ENCODE measurements around the gene KLK7.
"Not testable (repeated sequence)": the region's sequence is repeated elsewhere in the genome, so short reads cannot be mapped to it uniquely, and the experiment has no call there.

The KLK7 gene

DNA sequence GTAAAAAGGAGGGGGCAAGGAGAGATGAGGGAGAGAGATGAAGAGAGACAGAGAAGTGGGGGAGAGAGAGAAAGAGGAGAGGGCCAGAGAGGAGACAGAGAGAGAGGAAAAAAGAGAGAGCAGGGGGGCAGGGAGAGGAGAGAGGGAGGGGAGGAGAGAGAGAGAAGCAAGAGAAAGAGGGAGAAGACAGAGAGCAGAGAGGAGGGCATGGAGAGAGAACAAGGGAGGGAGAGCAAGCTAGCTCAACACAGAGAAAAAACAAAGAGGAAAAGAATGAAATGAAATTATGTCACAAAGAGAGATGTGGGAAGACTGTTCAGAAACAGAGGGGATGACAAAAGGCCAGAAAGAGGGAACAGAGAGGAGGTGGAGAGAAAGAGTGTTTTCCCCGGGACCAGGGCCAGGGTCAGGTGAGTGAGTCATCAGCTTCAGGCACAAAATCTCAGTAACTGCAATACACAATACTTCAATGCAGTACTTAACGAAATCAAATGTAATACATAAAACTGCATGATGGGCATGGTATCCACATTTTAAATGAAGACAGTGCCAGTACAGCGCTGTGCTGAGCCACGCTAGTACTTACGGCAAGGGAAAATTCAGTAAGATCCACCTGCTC, 4.8 kb downstream of the KLK7 start:
- Mint-ChIP-seq H3K27ac (no peak overlapping the region), H3K4me1 (ENCODE audit: low read depth) (no peaks in the 10 kb centered on the region), H3K9me3 (no peaks in the 10 kb centered on the region), H3K4me3 (no peak overlapping the region), H3K36me3 (ENCODE audit: low read depth) (no peaks in the 10 kb centered on the region), H3K27me3 (peaks cover 40% of the 10 kb centered on the region)
- intact Hi-C loops (cut with micrococcal nuclease) = no loop called here

DNA sequence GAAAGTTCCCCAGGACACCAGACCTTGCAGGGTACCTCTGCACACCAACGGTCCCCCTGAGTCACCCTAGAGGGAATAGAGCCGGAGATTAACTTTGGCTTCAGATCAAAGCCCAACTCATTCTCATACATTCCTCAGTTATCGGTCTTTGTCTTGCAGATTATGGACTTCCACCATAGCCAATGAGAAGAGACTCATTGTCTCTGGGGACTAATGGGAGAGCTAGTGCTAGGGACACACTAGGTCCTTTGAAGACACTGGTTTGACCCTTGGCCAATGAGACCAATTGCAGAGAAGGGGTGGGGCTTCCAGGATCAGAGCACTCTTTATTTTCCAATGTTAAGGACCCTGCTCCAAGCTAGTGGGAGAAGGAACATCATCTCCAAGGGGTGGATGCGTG, 6.1 kb downstream of the KLK7 start:
- peaks cover 34% of the 10 kb centered on the region for H3K27me3 Mint-ChIP-seq
- no peak overlapping the region for H3K4me3 Mint-ChIP-seq
- intact Hi-C loops (cut with micrococcal nuclease) = no loop called here
- no peaks in the 10 kb centered on the region for H3K4me1 Mint-ChIP-seq (ENCODE audit: low read depth)
- H3K27ac Mint-ChIP-seq = no peak overlapping the region
- H3K9me3 Mint-ChIP-seq = no peaks in the 10 kb centered on the region
- no peaks in the 10 kb centered on the region for H3K36me3 Mint-ChIP-seq (ENCODE audit: low read depth)

GRCh38 chr19:50975766-50976165, 8.0 kb downstream of the KLK7 start:
- Mint-ChIP-seq H3K9me3 (no peaks in the 10 kb centered on the region), H3K4me1 (ENCODE audit: low read depth) (no peaks in the 10 kb centered on the region), H3K27me3 (peaks cover 22% of the 10 kb centered on the region), H3K36me3 (ENCODE audit: low read depth) (no peaks in the 10 kb centered on the region), H3K4me3 (no peak overlapping the region), H3K27ac (no peak overlapping the region)
- intact Hi-C loops (cut with micrococcal nuclease) = no loop called here

- Mint-ChIP-seq H3K36me3 (ENCODE audit: low read depth) (no peaks in the 10 kb centered on the region), H3K27ac (no peak overlapping the region), H3K4me1 (ENCODE audit: low read depth) (no peaks in the 10 kb centered on the region), H3K4me3 (no peak overlapping the region), H3K9me3 (no peaks in the 10 kb centered on the region), H3K27me3 (peaks cover 23% of the 10 kb centered on the region)
- intact Hi-C loops (cut with micrococcal nuclease) = no loop called here
Measured at GRCh38 chr19:50974702-50975556, 8.8 kb downstream of the KLK7 start.

DNA sequence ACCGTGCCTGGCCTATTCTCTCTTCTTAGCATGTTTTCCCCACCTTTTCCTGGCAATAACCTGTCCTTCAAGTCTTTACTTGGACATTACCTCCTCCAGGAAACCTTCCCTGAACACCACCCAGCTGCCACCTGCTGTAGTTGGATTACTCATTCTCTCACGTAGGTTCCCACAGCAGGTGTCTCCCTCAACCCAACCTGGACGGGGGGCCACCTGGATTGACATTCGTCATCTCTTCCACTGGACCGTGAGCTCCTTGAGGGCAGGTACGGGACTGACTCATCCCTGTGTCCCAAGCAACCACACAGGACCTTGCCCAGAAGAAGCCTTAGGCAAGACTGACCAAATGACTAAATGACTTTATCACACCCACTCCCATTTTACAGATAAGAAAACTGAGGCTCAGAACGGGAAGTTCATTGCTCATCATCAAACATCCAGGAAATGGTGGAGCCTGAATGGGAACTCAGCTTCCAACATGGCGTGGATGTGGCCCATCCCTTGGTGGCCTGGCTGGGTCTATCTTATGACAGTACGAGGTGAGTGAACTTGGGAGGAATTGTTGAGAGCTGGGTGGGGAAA, 10.8 kb downstream of the KLK7 start:
- Mint-ChIP-seq H3K36me3 (ENCODE audit: low read depth) (no peaks in the 10 kb centered on the region), H3K4me1 (ENCODE audit: low read depth) (no peaks in the 10 kb centered on the region), H3K27ac (no peak overlapping the region), H3K4me3 (no peak overlapping the region), H3K9me3 (no peaks in the 10 kb centered on the region), H3K27me3 (peaks cover 19% of the 10 kb centered on the region)
- intact Hi-C loops (cut with micrococcal nuclease) = no loop called here

DNA sequence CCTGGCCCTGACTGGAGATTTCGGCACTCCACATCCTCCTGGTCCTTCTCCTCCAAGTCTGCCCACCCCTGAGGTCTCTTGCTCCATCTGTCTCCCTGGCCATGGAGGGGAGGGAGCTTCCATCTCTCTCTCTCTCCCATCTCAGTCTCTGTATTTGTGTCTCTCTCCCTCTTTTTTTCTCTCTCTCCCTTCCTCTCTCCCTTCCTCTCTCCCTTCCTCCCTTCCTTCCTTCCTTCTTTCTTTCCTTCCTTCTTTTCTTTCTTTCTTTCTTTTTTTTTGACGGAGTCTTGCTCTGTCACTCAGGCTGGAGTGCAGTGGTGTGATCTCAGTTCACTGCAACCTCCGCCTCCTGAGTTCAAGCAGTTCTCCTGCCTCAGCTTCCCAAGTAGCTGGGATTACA, 13.9 kb downstream of the KLK7 start:
- H3K9me3 Mint-ChIP-seq; H3K36me3 Mint-ChIP-seq (ENCODE audit: low read depth); H3K4me1 Mint-ChIP-seq (ENCODE audit: low read depth); H3K4me3 Mint-ChIP-seq; H3K27ac Mint-ChIP-seq; intact Hi-C loops (cut with micrococcal nuclease): not testable (repeated sequence)
- H3K27me3 Mint-ChIP-seq = peaks cover 18% of the 10 kb centered on the region

DNA sequence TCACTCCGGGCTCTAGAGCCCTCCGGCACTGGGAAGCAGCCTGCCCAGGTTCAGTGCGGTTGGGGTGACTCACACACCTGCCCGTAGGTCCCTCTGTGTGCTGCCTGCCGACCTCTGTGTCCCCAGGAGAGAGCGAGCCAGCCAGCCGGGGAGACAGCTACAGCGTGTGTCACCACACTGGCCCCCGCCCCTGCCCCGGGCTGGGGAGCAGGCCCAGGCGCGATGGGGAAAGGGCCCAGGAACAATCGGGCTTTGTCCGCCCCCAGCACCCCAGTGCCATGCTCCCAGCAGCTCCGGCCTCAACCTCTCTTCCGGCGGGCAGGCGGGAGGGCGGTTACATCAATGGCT, 14.3 kb downstream of the KLK7 start, which contains the start of gene KLK6:
KLK6 (minus strand) TSS at position 179 of the 348 bp plus-strand sequence. CDS start 1,487 bp downstream, outside the sequence.
- Mint-ChIP-seq H3K9me3 (no peaks in the 10 kb centered on the region), H3K36me3 (ENCODE audit: low read depth) (no peaks in the 10 kb centered on the region), H3K4me1 (ENCODE audit: low read depth) (no peaks in the 10 kb centered on the region), H3K27me3 (peaks cover 18% of the 10 kb centered on the region), H3K4me3 (no peak within 1 kb of the TSS), H3K27ac (no peak within 1 kb of the TSS)
- intact Hi-C loops (cut with micrococcal nuclease) = no loop called here

- H3K27me3 Mint-ChIP-seq = peaks cover 20% of the 10 kb centered on the region
Measured at GRCh38 chr19:50968716-50969412, 14.9 kb downstream of the KLK7 start.

DNA sequence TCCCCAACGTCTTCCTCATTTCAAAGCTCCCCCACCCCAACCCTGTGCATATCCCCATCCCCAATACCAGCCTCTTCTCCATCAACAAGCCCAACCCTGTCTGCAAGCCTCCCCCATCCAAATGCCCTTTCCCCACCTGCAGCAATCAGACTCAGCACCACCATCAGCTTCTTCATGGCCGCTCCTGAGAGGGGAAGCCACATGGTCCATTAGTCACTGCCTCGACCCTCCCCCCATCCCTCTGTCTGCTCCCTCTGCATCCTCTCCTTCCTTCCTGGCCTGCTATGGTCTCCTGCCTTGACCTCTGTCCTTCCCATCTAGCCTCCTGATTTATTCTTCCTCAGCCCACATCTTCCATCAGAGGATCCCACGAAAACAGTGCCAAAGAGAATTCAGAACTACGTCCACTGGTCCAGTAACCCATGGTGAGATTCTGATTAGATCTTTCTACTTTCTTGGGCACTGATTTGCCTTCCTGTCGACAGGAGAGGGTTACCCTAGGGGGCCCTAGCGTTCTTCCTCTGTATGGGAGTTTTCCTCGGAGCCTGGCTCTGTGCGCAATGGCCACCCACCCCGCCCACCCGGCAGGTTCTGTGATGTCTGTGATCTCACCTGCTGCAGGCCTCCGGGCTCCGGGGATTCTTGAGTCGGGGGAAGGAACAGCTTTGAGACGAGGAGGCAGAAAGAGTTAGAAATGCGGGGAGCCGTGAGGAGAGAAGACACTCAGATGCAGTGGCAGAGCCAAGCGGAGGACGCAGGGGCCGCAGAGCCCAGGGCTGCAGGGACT, 15.6 kb downstream of the KLK7 start:
- Mint-ChIP-seq H3K27ac (no peak overlapping the region), H3K9me3 (peaks cover 1% of the 10 kb centered on the region), H3K4me1 (ENCODE audit: low read depth) (no peaks in the 10 kb centered on the region), H3K27me3 (peaks cover 20% of the 10 kb centered on the region), H3K4me3 (no peak overlapping the region), H3K36me3 (ENCODE audit: low read depth) (no peaks in the 10 kb centered on the region)
- intact Hi-C loops (cut with micrococcal nuclease) = no loop called here

More at GRCh38 chr19:50968716-50969412, 14.9 kb downstream of the KLK7 start:
- no peaks in the 10 kb centered on the region for H3K36me3 Mint-ChIP-seq (ENCODE audit: low read depth)
- H3K4me3 Mint-ChIP-seq = no peak overlapping the region
- H3K27ac Mint-ChIP-seq = no peak overlapping the region
- H3K9me3 Mint-ChIP-seq = no peaks in the 10 kb centered on the region
- intact Hi-C loops (cut with micrococcal nuclease) = no loop called here
- H3K4me1 Mint-ChIP-seq (ENCODE audit: low read depth) = no peaks in the 10 kb centered on the region

- Mint-ChIP-seq H3K4me3 (no peak overlapping the region), H3K27ac (no peak overlapping the region), H3K4me1 (ENCODE audit: low read depth) (no peaks in the 10 kb centered on the region), H3K36me3 (ENCODE audit: low read depth) (no peaks in the 10 kb centered on the region), H3K9me3 (peaks cover 26% of the 10 kb centered on the region), H3K27me3 (peaks cover 18% of the 10 kb centered on the region)
- intact Hi-C loops (cut with micrococcal nuclease) = no loop called here
Measured at GRCh38 chr19:50964266-50964665, 19.5 kb downstream of the KLK7 start.

- no peak overlapping the region for H3K27ac Mint-ChIP-seq
- peaks cover 28% of the 10 kb centered on the region for H3K9me3 Mint-ChIP-seq
- no peaks in the 10 kb centered on the region for H3K36me3 Mint-ChIP-seq (ENCODE audit: low read depth)
- H3K4me3 Mint-ChIP-seq = no peak overlapping the region
- H3K4me1 Mint-ChIP-seq (ENCODE audit: low read depth) = no peaks in the 10 kb centered on the region
- peaks cover 17% of the 10 kb centered on the region for H3K27me3 Mint-ChIP-seq
- intact Hi-C loops (cut with micrococcal nuclease) = no loop called here
Measured at GRCh38 chr19:50963381-50963780, 20.3 kb downstream of the KLK7 start.

DNA sequence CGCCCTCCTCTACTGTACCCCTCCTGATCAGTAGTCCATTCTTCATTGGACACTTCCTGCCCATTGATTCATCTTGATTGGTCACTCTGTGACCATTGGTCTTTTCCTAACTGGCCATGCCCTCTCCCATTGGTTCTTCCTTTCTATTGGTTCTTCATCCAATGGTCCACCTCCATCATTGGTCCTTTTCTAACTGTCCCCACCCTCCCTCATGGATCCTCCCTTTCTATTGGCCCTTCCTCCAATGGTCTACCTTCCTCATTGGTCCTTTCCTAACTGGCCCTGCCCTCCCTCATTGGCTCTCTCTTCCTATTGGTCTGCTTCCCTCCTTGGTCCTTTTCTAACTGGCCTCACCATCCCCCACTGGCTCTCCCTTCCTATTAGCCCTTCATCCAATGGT, 21.5 kb downstream of the KLK7 start:
- H3K27me3 Mint-ChIP-seq = peaks cover 16% of the 10 kb centered on the region
- no peaks in the 10 kb centered on the region for H3K4me1 Mint-ChIP-seq (ENCODE audit: low read depth)
- H3K9me3 Mint-ChIP-seq = peaks cover 28% of the 10 kb centered on the region
- H3K27ac Mint-ChIP-seq = no peak overlapping the region
- intact Hi-C loops (cut with micrococcal nuclease) = no loop called here
- no peaks in the 10 kb centered on the region for H3K36me3 Mint-ChIP-seq (ENCODE audit: low read depth)
- no peak overlapping the region for H3K4me3 Mint-ChIP-seq

- H3K36me3 Mint-ChIP-seq (ENCODE audit: low read depth) = no peaks in the 10 kb centered on the region
- peaks cover 11% of the 10 kb centered on the region for H3K27me3 Mint-ChIP-seq
- peaks cover 28% of the 10 kb centered on the region for H3K9me3 Mint-ChIP-seq
- H3K4me3 Mint-ChIP-seq = no peak overlapping the region
- intact Hi-C loops (cut with micrococcal nuclease) = no loop called here
- no peak overlapping the region for H3K27ac Mint-ChIP-seq
- no peaks in the 10 kb centered on the region for H3K4me1 Mint-ChIP-seq (ENCODE audit: low read depth)
Measured at GRCh38 chr19:50959731-50960500, 23.8 kb downstream of the KLK7 start.
